GM19099 (cell line): ENCODE data around the gene ENTPD1.

Experiments
- POLR2A ChIP-seq: IDR thresholded peaks from 3 replicates; pipeline ENCODE4 v1.6.1; 2011; ENCODE audit warnings: low read depth; ENCODE audit not compliant: insufficient read length; ENCODE audit errors: extremely low read depth

ENTPD1 gene

DNA sequence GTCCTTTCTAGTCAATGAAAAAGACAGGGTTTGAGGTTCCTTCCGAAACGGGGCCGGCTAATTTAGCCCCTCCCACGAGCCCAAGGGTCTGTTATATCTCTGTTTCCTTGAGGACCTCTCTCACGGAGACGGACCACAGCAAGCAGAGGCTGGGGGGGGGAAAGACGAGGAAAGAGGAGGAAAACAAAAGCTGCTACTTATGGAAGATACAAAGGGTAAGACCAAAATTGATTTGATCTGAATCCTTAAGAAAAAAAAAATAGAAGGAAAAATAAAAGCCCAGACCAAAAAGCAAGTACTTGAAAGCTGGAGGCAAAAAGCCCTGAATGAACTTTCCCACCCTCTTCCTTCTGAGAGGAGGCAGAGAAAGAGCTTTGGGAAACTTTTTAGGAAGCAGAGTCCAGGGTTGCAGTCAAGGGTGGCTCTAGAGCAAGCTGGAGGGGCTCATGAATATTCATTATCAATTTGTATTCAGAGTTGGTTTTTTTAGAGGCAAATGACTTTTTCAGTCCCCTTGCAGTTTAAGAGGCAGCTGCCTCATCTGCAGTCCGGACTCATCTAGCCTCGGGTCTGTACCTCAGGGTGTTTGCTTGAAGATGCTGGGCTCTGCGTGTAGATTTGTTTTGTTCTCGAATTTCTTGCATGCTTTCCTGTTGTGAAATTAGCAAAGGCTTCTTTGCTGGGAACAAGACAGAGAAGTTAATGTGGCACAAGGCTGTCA, at the start of gene ENTPD1:
Gene ENTPD1 (plus strand): TSS at position 123 of the 721 bp plus-strand sequence. CDS start 77 bp downstream, at position 200.
- TF ChIP-seq POLR2A: peak; percentile 97

GRCh38 chr10:95706573-95706972, 49.4 kb upstream of the ENTPD1 start:
- TF ChIP-seq POLR2A: no peak

DNA sequence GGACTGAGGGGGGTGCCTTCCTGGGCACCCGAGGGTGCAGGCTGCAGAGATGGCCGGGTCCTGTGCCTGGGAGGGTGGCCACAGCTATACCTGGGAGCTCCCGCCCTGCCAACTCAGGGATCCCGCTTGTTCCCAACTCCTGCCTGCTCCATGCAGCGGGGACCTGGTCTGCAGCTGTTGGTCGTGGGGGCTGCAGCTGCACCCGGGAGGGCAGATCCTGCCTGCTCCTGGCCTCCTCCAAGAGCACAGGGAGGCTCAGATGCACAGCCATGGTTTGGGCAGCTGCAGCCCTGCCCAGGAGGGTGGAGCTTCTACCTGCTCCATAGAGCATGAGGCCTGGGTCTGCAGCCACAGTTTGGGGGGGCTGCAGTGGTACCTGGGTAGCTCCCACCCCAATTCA, 49.0 kb upstream of the ENTPD1 start:
- TF ChIP-seq POLR2A: no peak

- no peak for TF ChIP-seq POLR2A
These were observed 44.5 kb upstream of the ENTPD1 start for GRCh38 chr10:95711492-95711891.

DNA sequence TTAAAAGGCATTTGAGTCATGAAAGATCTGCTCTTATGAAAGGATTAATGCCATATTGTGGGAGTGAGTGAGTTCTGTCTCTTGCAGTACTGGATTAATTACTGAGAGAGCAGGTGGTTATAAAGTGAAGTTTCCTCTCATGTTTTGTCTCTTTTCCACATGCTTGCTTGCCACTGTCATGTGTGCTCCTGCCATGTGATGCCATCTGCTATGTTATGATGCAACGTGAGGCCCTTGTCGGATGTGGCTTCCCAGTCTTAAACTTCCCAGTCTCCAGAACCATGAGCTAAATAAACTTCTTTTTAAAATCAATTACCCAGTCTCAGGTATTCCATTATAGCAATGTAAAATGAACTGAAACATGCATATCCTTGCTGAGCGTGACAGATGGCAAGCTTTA, 39.5 kb upstream of the ENTPD1 start:
- no peak for TF ChIP-seq POLR2A

DNA sequence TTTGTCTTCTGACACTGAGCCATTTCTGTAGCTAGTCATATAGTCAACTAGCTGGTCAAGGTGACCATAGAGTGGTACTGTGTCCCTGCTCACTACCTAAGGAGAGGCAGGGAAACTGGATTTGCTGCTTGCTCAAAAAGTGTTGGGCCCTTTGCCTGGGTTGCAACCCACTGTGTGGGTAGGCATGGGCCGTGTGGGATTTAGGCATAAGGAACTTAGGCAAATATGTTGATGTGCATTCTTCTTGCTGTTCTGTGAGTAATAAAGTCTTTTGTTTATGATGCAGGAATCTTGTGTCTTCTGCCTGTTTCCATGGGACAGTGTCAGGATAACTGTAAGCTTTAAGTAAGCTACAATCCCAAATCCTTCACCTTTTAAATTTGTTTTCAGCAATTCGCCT, 39.1 kb upstream of the ENTPD1 start:
- TF ChIP-seq POLR2A: no peak

DNA sequence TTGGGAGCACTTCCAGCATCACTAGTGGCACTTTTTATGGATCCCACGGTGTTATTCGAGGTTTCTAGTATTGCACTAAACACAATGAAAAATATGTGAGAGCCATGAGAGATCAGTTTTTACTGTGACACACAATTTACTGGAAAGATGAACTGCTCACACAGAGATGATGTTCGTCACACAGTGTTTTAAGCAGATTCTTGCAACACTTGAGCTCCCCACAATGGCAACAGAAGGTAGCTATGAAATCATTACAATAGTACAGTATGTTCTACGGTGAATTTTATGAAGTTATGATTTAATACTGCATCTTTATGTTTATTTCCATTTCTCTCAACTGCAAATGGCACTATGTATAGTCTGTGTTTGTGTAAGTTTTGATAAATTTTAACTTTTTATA, 27.4 kb upstream of the ENTPD1 start:
- no peak for TF ChIP-seq POLR2A

- no peak for TF ChIP-seq POLR2A
These were observed 26.5 kb upstream of the ENTPD1 start for GRCh38 chr10:95729323-95730055.

GRCh38 chr10:95730233-95730632, 25.7 kb upstream of the ENTPD1 start:
- no peak for TF ChIP-seq POLR2A

DNA sequence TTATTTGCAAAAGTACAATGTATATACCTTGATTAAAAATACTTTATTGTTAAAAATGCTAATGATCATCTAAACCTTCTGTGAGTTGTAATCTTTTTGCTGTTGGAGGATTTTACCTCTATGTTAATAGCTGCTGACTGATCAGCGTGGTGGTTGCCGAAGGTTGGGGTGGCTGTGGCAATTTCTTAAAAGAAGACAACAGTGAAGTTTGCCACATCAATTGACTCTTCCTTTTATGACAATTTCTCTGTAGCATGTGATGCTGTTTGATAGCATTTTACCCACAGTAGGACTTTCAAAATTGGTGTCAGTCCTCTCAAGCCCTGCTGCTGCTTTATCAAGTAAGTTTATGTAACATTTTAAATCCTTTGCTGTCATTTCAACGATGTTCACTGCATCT, 16.9 kb upstream of the ENTPD1 start:
- no peak for TF ChIP-seq POLR2A

DNA sequence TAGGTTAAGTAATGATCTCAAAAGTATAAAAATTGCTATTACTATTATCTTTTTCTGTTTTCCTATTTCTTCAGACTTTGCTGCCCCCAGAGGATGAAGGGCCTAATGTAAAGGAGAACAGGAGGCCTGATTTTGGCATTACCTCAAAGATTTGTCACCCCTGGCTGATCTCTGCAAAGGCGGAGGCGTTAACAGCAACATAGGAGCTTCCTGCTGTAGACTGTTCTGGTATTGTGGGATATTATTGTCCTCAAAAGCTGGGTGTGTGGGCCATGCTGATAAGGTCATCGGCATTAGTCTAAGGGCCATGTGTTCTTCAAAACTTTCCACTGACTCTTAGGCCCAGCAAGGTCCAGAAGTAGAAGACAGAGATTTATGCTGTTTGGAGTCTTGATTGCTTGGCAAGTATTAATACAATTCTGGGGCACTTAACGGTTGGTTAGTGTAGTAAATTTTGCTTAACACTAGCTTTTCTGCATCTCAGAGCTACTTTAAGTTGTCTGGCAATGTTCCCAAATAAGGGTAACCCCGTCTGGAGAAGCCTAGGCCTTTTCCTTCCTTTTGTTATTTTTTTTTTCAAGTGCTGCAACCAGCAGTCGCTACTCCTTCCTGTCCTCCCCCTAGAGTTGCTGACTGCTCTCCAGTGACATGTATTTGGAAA, 14.0 kb upstream of the ENTPD1 start:
- peak; percentile 34 for TF ChIP-seq POLR2A

DNA sequence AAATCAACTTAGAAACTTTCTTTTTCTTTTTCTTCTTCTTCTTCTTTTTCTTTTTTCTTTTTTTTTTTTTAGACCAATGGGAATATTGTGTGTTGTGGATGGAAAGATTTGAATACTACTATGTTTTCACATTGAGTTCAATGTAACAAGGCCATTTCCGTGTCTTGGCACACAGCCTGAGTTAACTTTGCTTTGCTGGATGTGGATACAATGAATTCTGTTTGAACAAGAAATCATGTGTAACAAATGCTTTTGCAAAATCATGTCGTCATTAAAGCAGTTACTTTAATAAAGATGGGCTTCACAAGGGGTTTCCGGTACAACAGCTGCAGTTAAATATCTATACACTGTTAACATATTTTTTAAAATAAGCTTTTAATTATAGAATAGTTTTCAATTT, 13.5 kb upstream of the ENTPD1 start:
- TF ChIP-seq POLR2A: no peak

GRCh38 chr10:95742962-95743535, 12.9 kb upstream of the ENTPD1 start:
- no peak for TF ChIP-seq POLR2A

- TF ChIP-seq POLR2A: no peak
These were observed 10.5 kb upstream of the ENTPD1 start for GRCh38 chr10:95745501-95745900.

GRCh38 chr10:95748349-95748748, 7.6 kb upstream of the ENTPD1 start:
- no peak for TF ChIP-seq POLR2A

DNA sequence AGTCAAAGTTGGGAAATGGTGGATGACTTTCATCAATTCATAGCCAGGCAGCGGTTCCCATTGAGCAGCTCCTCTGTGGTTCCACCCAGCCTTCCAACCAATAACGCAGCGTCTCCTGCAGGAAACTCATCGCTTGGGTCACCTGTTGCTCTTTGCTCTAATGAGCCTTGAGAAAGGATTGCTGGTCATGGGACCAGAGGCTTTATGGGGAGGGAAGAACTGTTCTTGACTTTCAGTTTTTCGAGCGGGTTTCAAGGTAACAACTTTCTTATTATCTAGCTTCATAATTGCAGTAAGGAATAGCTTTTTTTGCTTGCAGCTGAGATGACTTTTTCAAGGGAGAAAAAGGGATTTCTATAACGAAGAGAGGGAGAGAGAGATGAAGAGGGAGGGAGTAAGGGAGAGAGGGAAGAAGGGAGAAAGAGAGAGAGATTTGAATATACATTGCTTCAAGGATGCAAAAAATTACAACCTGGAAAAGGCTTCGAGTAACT, 405 bp upstream of the ENTPD1 start:
- no peak for TF ChIP-seq POLR2A
